ENCODE measurements around the gene ZNF512.
A peak's percentile ranks its signal among the peaks of the same experiment; 100 is the strongest.
"Not testable (repeated sequence)": the region's sequence is repeated elsewhere in the genome, so short reads cannot be mapped to it uniquely, and the experiment has no call there.

The ZNF512 gene

GRCh38 chr2:27582695-27583389 is at the start of gene ZNF512:
Gene ZNF512, plus strand, starts transcription at chr2:27583042. Its CDS starts 71 bp downstream, at chr2:27583113.
- DNase-seq (ENCODE audit: low read depth in 3 of 3): peak; percentile 57 to 69 (median 64)

- DNase-seq (ENCODE audit: low read depth in 3 of 3): no peak
These were observed 45.6 kb upstream of the ZNF512 start for GRCh38 chr2:27537287-27537686.

- not testable (repeated sequence) for DNase-seq (ENCODE audit: low read depth in 3 of 3)
These were observed 43.9 kb upstream of the ZNF512 start for GRCh38 chr2:27538839-27539450.

GRCh38 chr2:27539649-27540048 is 43.2 kb upstream of the ZNF512 start:
- not testable (repeated sequence) for DNase-seq (ENCODE audit: low read depth in 3 of 3)

GRCh38 chr2:27544143-27544821 is 38.6 kb upstream of the ZNF512 start:
- no peak for DNase-seq (ENCODE audit: low read depth in 3 of 3)

GRCh38 chr2:27545348-27546141 is 37.3 kb upstream of the ZNF512 start:
- DNase-seq (ENCODE audit: low read depth in 3 of 3): no peak

GRCh38 chr2:27549303-27549702 is 33.5 kb upstream of the ZNF512 start:
- DNase-seq (ENCODE audit: low read depth in 3 of 3): no peak

GRCh38 chr2:27551514-27551913 is 31.3 kb upstream of the ZNF512 start:
- no peak for DNase-seq (ENCODE audit: low read depth in 3 of 3)

- DNase-seq (ENCODE audit: low read depth in 3 of 3): no peak
These were observed 29.9 kb upstream of the ZNF512 start for GRCh38 chr2:27552941-27553340.

- not testable (repeated sequence) for DNase-seq (ENCODE audit: low read depth in 3 of 3)
These were observed 28.4 kb upstream of the ZNF512 start for GRCh38 chr2:27554451-27554850.

GRCh38 chr2:27559228-27559627 is 23.6 kb upstream of the ZNF512 start:
- no peak for DNase-seq (ENCODE audit: low read depth in 3 of 3)

GRCh38 chr2:27561060-27561459 is 21.8 kb upstream of the ZNF512 start:
- DNase-seq (ENCODE audit: low read depth in 3 of 3): no peak

- no peak for DNase-seq (ENCODE audit: low read depth in 3 of 3)
These were observed 16.2 kb upstream of the ZNF512 start for GRCh38 chr2:27566628-27567027.

GRCh38 chr2:27569398-27569797 is 13.4 kb upstream of the ZNF512 start:
- DNase-seq (ENCODE audit: low read depth in 3 of 3): no peak

- DNase-seq (ENCODE audit: low read depth in 3 of 3): no peak
These were observed 11.6 kb upstream of the ZNF512 start for GRCh38 chr2:27571197-27571596.

GRCh38 chr2:27571681-27572080 is 11.2 kb upstream of the ZNF512 start:
- DNase-seq (ENCODE audit: low read depth in 3 of 3): no peak

GRCh38 chr2:27572439-27572838 is 10.4 kb upstream of the ZNF512 start:
- no peak for DNase-seq (ENCODE audit: low read depth in 3 of 3)

- DNase-seq (ENCODE audit: low read depth in 3 of 3): no peak
These were observed 9.8 kb upstream of the ZNF512 start for GRCh38 chr2:27572998-27573429.

GRCh38 chr2:27573452-27573851 is 9.4 kb upstream of the ZNF512 start:
- no peak for DNase-seq (ENCODE audit: low read depth in 3 of 3)

GRCh38 chr2:27581417-27582128 is 1.3 kb upstream of the ZNF512 start:
- DNase-seq (ENCODE audit: low read depth in 3 of 3): no peak

GRCh38 chr2:27582129-27582694 is 630 bp upstream of the ZNF512 start:
- no peak for DNase-seq (ENCODE audit: low read depth in 3 of 3)

Measured in stimulated activated CD4-positive, alpha-beta T cell treated with anti-CD3 and anti-CD28 coated beads, TNF-alpha, amount 100 ng/mL, for 4 hours (primary cell).